Lung (tissue), 12 donors: ENCODE data around the gene PCAT7. TPM values are rescaled to one million over a fixed set of nuclear protein-coding genes. Genes with fewer than 3 reads are reported as not detected.

Experiments
- ATAC-seq: fragments of 200-7000 bp; cut with Tn5 transposase; one replicate; pipeline ENCODE4 v1.9.1; 2020; ENCODE audit warnings: moderate number of reproducible peaks; ENCODE audit not compliant: insufficient read depth, low FRiP score
- DNase-seq, 3 donors: peaks; one replicate each; pipeline ENCODE4 v3.0.0-alpha.2; 2013 to 2017
- H3K27ac ChIP-seq, 2 donors: one replicate each; pipeline ENCODE4 v1.5.1; 2013; ENCODE audit warnings: mild to moderate bottlenecking in 2 of 2, moderate library complexity in 2 of 2, control low read depth in 1 of 2, inconsistent platforms in 1 of 2, low read depth in 1 of 2, low read length in 1 of 2
- H3K27me3 ChIP-seq, 3 donors: one replicate each; pipeline ENCODE4 v1.5.1; 2013; ENCODE audit warnings: low read length in 2 of 3; ENCODE audit not compliant: control insufficient read depth in 3 of 3, insufficient read depth in 3 of 3
- H3K36me3 ChIP-seq, 4 donors: one replicate each; pipeline ENCODE4 v1.5.1; 2013; ENCODE audit warnings: low read length in 4 of 4, mild to moderate bottlenecking in 1 of 4, moderate library complexity in 1 of 4; ENCODE audit not compliant: control insufficient read depth in 4 of 4, insufficient read depth in 4 of 4
- H3K4me1 ChIP-seq, 5 donors: one replicate each; pipeline ENCODE4 v1.5.1; 2013; ENCODE audit warnings: low read length in 5 of 5, mild to moderate bottlenecking in 2 of 5, moderate library complexity in 1 of 5; ENCODE audit not compliant: control insufficient read depth in 5 of 5, insufficient read depth in 5 of 5
- H3K4me3 ChIP-seq: one replicate; pipeline ENCODE4 v1.5.1; 2013; ENCODE audit warnings: mild to moderate bottlenecking, control low read depth, moderate library complexity
- H3K9ac ChIP-seq, 2 donors: one replicate each; pipeline ENCODE4 v1.5.1; 2013; ENCODE audit warnings: low read length in 2 of 2, control low read depth in 1 of 2; ENCODE audit not compliant: insufficient read depth in 1 of 2
- H3K9me3 ChIP-seq, 4 donors: one replicate each; pipeline ENCODE4 v1.5.1; 2013; ENCODE audit warnings: low read length in 3 of 4, mild to moderate bottlenecking in 1 of 4, moderate library complexity in 1 of 4; ENCODE audit not compliant: control insufficient read depth in 4 of 4, insufficient read depth in 3 of 4
- CTCF ChIP-seq: IDR thresholded peaks from 2 replicates; pipeline ENCODE4 v1.5.1; 2012; ENCODE audit warnings: mild to moderate bottlenecking; ENCODE audit errors: control extremely low read depth, extremely low read depth
- WGBS, 2 donors: extraction: QIAGEN DNeasy Blood & Tissue Kit; methylation state at CpG; one replicate each; pipeline ENCODE4 v1.1.7; 2013; 5-methylcytosine and 5-hydroxymethylcytosine counted together
- polyA plus RNA-seq, 2 donors: library from polyadenylated mRNA; stranded (reverse); fragments of 200-250 nt; gene quantifications; one replicate each; pipeline ENCODE4 v1.2.1, GENCODE V29; 2013
- total RNA-seq, 2 donors: library from RNA; depleted of rRNA in 1 of 2; stranded (reverse); fragments of >200 nt in 1 of 2; gene quantifications; one replicate each; pipeline ENCODE4 v1.2.1, GENCODE V29; 2014 to 2021
- donor health status: control.
- donor health status: control.
- donor health status: Bipolar disorder and iron deficiency.
- donor health status: healthy.
- donor health status: DM: yes; HTN: yes; CAD: no.

The PCAT7 gene
- total and polyA plus RNA-seq, 4 donors, result 0.09 to 0.28 (median 0.10) TPM; not detected in 1

GRCh38 chr9:94566550-94566949, 11.7 kb downstream of the PCAT7 start:
- no peaks in the 10 kb centered on the region for H3K9me3 ChIP-seq
- H3K9ac ChIP-seq, result no peak overlapping the region
- H3K36me3 ChIP-seq, result no peaks in the 10 kb centered on the region
- ATAC-seq (no peak), DNase-seq (peak in 2 of 3 donors; percentile 18 to 86)
- H3K27ac ChIP-seq, result no peak overlapping the region
- no peak overlapping the region for H3K4me3 ChIP-seq
- TF ChIP-seq CTCF, result no peak
- H3K4me1 ChIP-seq, result peaks cover 0 to 8% (median 0%) of the 10 kb centered on the region in 5 donors
- H3K27me3 ChIP-seq, result no peaks in the 10 kb centered on the region

GRCh38 chr9:94567271-94567670, 12.4 kb downstream of the PCAT7 start:
- TF ChIP-seq CTCF, result no peak
- DNase-seq (peak; percentile 24 to 91 (median 50)), ATAC-seq (no peak)
- Histone ChIP-seq H3K4me1 (peaks cover 0 to 8% (median 0%) of the 10 kb centered on the region in 5 donors), H3K27ac (no peak overlapping the region), H3K9me3 (no peaks in the 10 kb centered on the region), H3K36me3 (no peaks in the 10 kb centered on the region), H3K9ac (no peak overlapping the region), H3K27me3 (no peaks in the 10 kb centered on the region), H3K4me3 (no peak overlapping the region)
- WGBS, 2 donors, result 74 to 91% methylated on average over 2 of the region's 2 CpGs

GRCh38 chr9:94568250-94568889, 13.5 kb downstream of the PCAT7 start:
- H3K4me3 ChIP-seq, result no peak overlapping the region
- 73 to 78% methylated on average over 3 of the region's 3 CpGs for WGBS, 2 donors
- TF ChIP-seq CTCF, result no peak
- no peaks in the 10 kb centered on the region for H3K9me3 ChIP-seq
- no peaks in the 10 kb centered on the region for H3K36me3 ChIP-seq
- H3K4me1 ChIP-seq, result peaks cover 0 to 8% (median 0%) of the 10 kb centered on the region in 5 donors
- H3K27me3 ChIP-seq, result no peaks in the 10 kb centered on the region
- ATAC-seq (no peak), DNase-seq (no peak)
- H3K27ac ChIP-seq, result no peak overlapping the region
- H3K9ac ChIP-seq, result no peak overlapping the region
